GM18870 (cell line): ENCODE measurements around the gene BAG5.

ENCODE experiments used
- ATAC-seq: cut with Tn5 transposase; IDR thresholded peaks from one replicate; pipeline ENCODE4 v1.9.1; 2021; ENCODE audit warnings: moderate library complexity; ENCODE audit not compliant: unreplicated experiment

The BAG5 gene

GRCh38 chr14:103510724-103511693 lies 51.4 kb downstream of the BAG5 start:
- no peak for ATAC-seq

DNA sequence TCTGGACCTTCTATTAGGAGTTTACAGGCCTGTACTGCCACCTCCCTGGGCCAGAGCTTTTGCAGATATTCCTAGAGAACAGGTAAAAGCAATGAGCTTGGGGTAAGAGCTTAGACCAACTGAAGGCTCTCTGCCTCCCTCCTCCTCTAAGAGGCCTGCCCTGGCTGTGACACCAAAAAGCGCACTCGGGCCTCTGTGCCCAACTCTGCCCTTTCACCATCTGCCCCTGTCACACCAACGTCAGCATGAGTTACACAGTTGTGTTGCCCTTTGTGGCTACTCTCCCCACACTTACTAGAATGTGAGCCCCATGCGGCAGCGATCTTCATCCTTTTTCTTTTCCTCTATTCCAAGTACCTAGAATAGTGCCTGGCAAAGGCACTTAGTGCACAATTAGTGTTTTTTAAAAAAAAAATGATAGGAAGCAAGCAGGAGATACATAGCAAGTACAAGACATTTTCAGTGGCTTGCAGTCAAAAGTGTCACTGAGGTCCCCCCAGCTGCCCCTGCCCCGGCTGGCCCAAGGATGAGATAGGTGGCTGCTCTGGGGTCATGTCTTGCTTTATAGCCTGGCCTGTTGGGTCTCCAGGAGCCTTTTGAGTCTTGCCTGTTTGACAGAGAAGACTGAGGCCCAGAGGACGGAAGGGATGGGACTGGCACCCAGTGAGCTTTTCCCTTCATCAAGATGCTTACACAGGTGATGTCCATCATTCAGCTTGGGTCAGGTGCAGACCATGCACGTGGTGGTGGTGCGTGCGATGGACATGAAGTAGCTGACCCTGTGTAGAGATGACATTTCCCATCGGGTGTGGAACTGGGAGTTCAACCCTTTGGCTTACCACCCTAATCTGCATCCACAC lies 52.4 kb downstream of the BAG5 start:
- no peak for ATAC-seq

DNA sequence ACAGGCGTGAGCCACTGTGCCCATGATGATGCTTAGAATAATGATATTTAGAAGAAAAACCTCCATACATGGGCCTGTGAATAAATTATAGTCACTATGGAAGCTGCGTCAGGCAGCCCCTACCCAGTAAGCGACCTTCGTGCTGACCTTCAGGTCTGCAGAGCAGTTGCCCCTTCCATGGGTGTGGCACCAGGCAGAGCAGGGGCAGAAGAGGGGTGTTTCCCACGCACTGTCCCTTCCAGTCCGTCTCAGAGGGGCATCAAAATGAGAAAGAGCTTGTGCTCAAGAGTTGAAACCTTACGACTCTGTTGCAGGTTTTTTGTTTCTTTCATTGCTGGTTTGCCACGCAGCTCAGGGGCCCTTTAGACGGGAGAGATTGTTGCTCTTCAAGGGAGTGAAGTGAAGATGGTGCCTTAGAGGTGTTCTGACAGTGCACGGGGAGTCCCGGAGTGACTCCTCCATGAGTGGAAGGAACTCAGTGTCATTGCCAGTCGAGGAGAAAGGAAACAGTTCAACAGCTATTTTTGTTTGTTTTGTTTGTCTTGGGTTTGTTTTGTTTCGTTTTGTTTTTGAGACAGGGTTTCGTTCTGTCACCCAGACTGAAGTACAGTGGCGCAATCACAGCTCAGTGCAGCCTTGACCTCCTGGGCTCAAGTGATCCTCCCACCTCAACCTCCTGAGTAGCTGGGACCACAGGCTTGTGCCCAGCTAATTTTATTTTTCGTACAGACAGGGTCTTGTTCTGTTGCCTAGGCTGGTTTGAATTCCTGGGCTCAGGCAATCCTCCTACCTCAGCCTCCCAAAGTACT lies 53.7 kb downstream of the BAG5 start:
- ATAC-seq, result no peak

GRCh38 chr14:103507751-103508150 lies 54.7 kb downstream of the BAG5 start:
- no peak for ATAC-seq
